Measurements from ENCODE around the gene FAM3C.
"Not testable (repeated sequence)": the region's sequence is repeated elsewhere in the genome, so short reads cannot be mapped to it uniquely, and the experiment has no call there.

FAM3C gene, protein sequence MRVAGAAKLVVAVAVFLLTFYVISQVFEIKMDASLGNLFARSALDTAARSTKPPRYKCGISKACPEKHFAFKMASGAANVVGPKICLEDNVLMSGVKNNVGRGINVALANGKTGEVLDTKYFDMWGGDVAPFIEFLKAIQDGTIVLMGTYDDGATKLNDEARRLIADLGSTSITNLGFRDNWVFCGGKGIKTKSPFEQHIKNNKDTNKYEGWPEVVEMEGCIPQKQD

DNA sequence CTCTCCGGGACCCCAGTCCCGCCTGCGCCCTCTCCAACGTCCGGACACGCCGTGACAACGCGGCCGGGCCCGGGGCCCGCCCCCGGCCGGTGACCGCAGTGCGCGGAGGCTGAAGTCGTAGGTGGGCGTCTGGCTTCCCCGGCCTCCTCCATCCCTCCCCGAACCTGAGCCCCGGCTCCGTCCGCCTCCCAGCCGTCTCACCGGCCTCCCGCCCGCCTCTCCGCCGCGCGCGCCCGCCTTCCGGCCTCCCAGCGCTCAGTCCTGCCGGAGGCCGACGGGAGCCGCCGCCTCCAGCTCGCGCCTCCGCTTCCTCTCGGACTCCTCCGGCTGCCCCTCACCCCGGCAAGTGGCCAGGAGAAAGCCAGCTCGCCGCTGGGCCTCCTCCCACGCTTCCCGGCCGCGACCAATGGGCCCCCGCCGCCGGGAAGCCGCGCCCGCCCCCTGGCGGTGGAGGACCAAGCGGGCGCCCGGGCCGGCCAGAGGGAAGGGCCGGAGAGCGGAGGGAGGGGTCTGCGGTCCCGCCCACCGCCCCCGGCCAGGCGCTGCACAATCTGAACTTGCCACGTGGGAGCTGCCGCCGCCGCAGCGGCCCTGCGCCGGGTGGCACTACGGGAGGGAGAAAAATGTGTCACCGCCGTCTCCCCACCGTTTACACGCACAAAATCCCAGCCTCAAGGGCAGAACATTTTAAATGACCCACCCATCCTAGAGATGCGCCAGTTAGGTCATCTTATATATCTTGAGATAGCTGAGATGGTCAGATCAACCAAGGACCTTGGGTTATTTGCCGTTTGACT, at the start of gene FAM3C:
FAM3C (minus strand) TSS at position 348 of the 797 bp plus-strand sequence. CDS start 13,339 bp downstream, outside the sequence.
- DNase-seq (ENCODE audit: low read depth in 1 of 2, low spot score in 1 of 2), result peak; percentile 75 to 77

GRCh38 chr7:121442845-121443244, 46.7 kb upstream of the FAM3C start:
- DNase-seq (ENCODE audit: low read depth in 1 of 2, low spot score in 1 of 2), result no peak

GRCh38 chr7:121440857-121441503, 44.9 kb upstream of the FAM3C start:
- no peak for DNase-seq (ENCODE audit: low read depth in 1 of 2, low spot score in 1 of 2)

- DNase-seq (ENCODE audit: low read depth in 1 of 2, low spot score in 1 of 2), result peak; percentile 8 to 46
These were observed 42.2 kb upstream of the FAM3C start for GRCh38 chr7:121438043-121438955.

GRCh38 chr7:121437470-121437869, 41.4 kb upstream of the FAM3C start:
- no peak for DNase-seq (ENCODE audit: low read depth in 1 of 2, low spot score in 1 of 2)

- DNase-seq (ENCODE audit: low read depth in 1 of 2, low spot score in 1 of 2), result no peak
These were observed 40.6 kb upstream of the FAM3C start for GRCh38 chr7:121436688-121437087.

- DNase-seq (ENCODE audit: low read depth in 1 of 2, low spot score in 1 of 2), result no peak
These were observed 40.0 kb upstream of the FAM3C start for GRCh38 chr7:121436136-121436535.

DNA sequence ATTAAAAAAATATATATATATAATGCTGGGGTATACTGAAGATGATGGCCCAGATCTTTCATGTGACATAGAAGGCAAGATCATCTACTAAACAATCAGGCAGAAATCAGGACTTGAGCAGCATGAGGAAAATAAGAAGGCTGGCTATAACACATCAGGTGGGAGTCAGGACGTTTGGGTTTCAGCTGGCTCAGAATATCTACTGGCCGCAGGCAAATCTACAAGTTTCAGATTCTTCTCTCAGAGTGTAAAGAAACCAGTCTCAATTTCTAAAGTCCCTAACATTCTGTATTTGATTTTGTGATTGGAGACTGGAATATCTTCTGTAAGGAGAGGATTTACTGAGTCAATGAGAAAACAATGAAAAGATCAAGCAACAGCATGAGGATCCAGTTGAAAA, 37.7 kb upstream of the FAM3C start:
- no peak for DNase-seq (ENCODE audit: low read depth in 1 of 2, low spot score in 1 of 2)

- not testable (repeated sequence) for DNase-seq (ENCODE audit: low read depth in 1 of 2, low spot score in 1 of 2)
These were observed 36.4 kb upstream of the FAM3C start for GRCh38 chr7:121432486-121432885.

DNA sequence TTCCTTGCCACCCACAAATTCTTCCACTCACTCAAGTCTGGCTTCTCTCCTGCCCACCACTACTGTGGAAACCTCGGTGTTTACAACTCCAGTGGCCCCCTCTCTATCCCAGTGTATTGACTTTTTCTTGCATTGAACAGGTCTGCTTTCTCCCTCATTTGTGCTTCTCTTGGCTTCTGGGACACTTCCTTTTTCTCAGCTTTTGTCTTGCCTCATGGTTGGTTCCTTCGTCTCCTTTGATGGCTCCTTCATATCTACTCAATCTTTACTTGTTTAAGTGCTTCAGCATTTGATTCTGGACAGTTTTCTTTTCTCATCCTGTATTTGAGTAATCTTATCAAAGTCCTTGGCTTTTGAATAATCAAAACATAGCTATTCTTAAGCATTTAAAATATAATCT, 35.9 kb upstream of the FAM3C start:
- DNase-seq (ENCODE audit: low read depth in 1 of 2, low spot score in 1 of 2), result no peak

DNA sequence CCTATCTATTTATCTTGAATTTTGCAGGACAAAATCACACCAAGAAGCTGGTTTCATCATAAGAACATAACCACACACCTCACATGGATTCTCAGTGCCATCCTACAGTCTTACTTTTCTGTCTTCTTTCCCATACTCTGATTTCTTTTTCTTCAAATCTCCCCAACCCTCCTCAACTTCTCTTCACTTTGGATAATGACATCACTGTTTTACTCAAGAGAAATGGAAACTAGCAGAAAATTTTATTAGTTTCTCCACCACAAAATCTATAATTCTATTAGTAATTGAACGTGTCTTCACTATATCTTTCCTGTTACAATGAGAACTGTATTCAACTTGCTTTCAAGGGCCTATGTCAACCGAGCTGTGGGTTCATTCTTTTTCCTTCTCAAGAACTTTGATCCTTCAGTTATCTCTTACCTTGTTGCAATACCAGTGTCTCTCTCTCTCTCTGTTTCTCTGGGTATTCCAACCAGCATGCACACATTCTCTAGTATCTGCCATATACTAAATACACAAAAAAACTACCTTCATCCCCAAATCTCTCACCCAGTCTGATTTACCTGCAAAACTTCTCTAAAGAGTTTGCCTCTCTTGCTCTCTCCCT, 35.4 kb upstream of the FAM3C start:
- no peak for DNase-seq (ENCODE audit: low read depth in 1 of 2, low spot score in 1 of 2)

- no peak for DNase-seq (ENCODE audit: low read depth in 1 of 2, low spot score in 1 of 2)
These were observed 34.5 kb upstream of the FAM3C start for GRCh38 chr7:121430558-121430957.

GRCh38 chr7:121429798-121430197, 33.7 kb upstream of the FAM3C start:
- no peak for DNase-seq (ENCODE audit: low read depth in 1 of 2, low spot score in 1 of 2)

DNA sequence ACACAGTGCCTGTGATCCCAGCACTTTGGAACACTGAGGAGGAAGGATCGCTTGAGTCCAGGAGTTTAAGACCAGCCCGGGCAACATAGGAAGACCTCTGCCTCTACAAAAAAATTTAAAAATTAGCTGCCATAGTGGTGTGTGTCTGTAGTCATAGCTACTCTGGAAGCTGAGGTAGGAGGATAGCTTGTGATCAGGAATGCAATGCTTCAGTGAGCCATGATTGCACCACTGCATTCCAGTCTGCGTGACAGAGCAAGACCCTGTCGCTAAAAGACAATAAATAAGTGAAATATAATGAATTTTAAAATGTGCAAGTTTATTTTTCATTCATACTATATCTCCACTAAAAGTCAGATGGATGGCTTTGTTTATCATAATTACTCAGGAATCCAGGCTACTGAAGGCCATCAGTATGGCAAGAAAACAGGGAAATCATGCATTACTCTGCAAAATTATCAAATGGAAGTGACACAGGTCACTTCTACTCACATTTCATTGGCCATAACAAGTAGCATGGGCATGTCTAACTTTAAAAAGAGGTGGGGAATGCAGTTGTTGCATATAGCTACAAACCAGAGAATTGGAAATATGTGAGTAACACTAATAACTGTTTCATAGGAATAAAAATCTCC, 32.9 kb upstream of the FAM3C start:
- no peak for DNase-seq (ENCODE audit: low read depth in 1 of 2, low spot score in 1 of 2)

DNA sequence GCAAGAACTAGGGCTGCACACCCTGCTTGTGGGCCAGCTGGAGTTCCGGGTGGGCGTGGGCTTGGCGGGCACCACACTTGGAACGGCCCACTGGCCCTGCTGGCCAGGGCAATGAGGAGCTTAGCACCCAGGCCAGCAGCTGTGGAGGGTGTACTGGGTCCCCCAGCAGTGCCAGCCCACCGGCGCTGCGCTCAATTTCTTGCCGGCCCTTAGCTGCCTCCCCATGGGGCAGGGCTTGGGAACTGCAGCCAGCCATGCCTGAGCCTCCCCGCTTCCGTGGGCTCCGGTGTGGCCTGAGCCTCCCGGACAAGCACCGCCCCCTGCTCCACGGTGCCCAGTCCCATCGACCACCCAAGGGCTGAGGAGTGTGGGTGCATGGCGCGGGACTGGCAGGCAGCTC, 25.6 kb upstream of the FAM3C start:
- not testable (repeated sequence) for DNase-seq (ENCODE audit: low read depth in 1 of 2, low spot score in 1 of 2)

DNA sequence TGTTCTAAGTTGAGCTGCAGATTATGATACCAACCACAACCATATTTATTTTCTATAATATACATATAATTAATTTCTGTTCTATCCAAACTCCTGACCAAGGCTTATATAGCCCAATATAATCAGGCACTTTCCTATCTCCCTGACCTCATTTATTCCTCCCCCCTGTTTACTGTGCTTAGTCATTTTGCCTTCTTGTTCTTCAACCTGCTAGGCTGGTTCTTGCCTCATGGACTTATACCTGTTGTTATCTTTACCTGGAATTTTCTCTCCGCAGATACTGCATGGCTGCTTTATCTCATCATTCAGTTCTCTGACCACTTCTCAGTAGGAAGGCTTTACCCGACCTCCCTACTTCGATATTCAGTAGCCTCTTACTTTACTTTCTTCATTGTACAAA, 24.9 kb upstream of the FAM3C start:
- no peak for DNase-seq (ENCODE audit: low read depth in 1 of 2, low spot score in 1 of 2)

GRCh38 chr7:121419201-121420148, 23.4 kb upstream of the FAM3C start:
- no peak for DNase-seq (ENCODE audit: low read depth in 1 of 2, low spot score in 1 of 2)

DNA sequence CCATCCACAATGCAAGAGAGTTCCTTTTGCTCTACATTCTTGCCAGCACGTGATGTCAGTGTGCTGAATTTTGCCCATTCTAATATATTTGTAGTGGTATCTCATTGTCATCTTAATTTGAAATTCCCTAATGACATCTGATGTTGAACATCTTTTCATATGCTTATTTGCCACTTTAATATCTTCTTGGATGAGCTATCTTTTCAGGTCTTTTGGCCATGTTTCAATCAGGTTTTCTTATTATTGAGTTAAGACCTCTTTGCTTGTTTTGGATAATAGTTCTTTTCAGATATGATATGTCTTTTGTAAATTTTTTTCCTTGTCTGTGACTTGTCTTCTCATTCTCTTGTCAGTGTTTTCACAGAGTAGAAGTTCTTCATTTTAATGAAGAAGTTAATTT, 20.4 kb upstream of the FAM3C start:
- DNase-seq (ENCODE audit: low read depth in 1 of 2, low spot score in 1 of 2), result no peak

GRCh38 chr7:121414436-121414835, 18.3 kb upstream of the FAM3C start:
- no peak for DNase-seq (ENCODE audit: low read depth in 1 of 2, low spot score in 1 of 2)

Measured in activated CD4-positive, alpha-beta T cell treated with anti-CD3 and anti-CD28 coated beads, Interleukin-2, amount 50 U/mL, for 24 hours (primary cell).